Measurements from ENCODE around the gene TNFRSF21. TPM values are rescaled to one million over a fixed set of nuclear protein-coding genes. Genes with fewer than 3 reads are reported as not detected.

TNFRSF21 gene
- total and polyA plus RNA-seq, 9 of the 15 experiments (the other 6 are each of a cell fraction or from before 2014, with no cell fraction given), result 0.63 to 5.7 (median 2.2) TPM

GRCh38 chr6:47238456-47238995, 71.2 kb downstream of the TNFRSF21 start (continued):
- TF ChIP-seq CUX1 (CRISPR knock-in tag; IDR thresholded peaks at IDR 0.05) (no peak), MEF2A (IDR thresholded peaks at IDR 0.05; ENCODE audit: control insufficient read depth, low read depth, low read length) (no peak), BRCA1 (IDR thresholded peaks at IDR 0.05) (no peak), BRCA1 (CRISPR knock-in tag; IDR thresholded peaks at IDR 0.05) (no peak), RFX1 (IDR thresholded peaks at IDR 0.05) (no peak), XRCC3 (IDR thresholded peaks at IDR 0.05) (no peak), KDM2B (CRISPR knock-in tag; IDR thresholded peaks at IDR 0.05) (no peak), MCM3 (IDR thresholded peaks at IDR 0.05) (no peak), ZNF740 (CRISPR knock-in tag; IDR thresholded peaks at IDR 0.05) (no peak), ZNF740 (tag; IDR thresholded peaks at IDR 0.05) (no peak), ZBTB9 (CRISPR knock-in tag; IDR thresholded peaks at IDR 0.05) (no peak), ZBTB8A (IDR thresholded peaks at IDR 0.05; ENCODE audit: partially characterized antibody) (no peak), MTA1 (IDR thresholded peaks at IDR 0.05; ENCODE audit: borderline replicate concordance) (peak; percentile 55; the same call in 1 of the 2 replicates), MAFF (IDR thresholded peaks at IDR 0.05; ENCODE audit: low read length) (0 out of 2 replicates have a peak, but pooled peaks have one; percentile 0), CTCF (IDR thresholded peaks at IDR 0.05 in 2 of 3, conservative IDR thresholded peaks at IDR 0.05 in 1 of 3; ENCODE audit: insufficient read depth in 2 of 3, low read depth in 1 of 3, low read length in 3 of 3) (no peak), ARID1B (IDR thresholded peaks at IDR 0.05) (peak; percentile 60), JUND (IDR thresholded peaks at IDR 0.05; ENCODE audit: borderline replicate concordance, low read depth, low read length) (peak; percentile 84), JUND (tag; IDR thresholded peaks at IDR 0.05; ENCODE audit: borderline replicate concordance, low read depth, low read length) (peak; percentile 86; the same call in 2 of the 3 replicates), ZNF830 (CRISPR knock-in tag; IDR thresholded peaks at IDR 0.05) (no peak), MLX (CRISPR knock-in tag; conservative IDR thresholded peaks at IDR 0.05) (no peak)
